Caco-2 (cell line): ENCODE measurements around the gene AAGAB. TPM values are rescaled to one million over a fixed set of nuclear protein-coding genes. Genes with fewer than 3 reads are reported as not detected.

Source experiments
- BruUV-seq: library from RNA; stranded (reverse); fragments of 400-500 nt; replicated peaks from 2 replicates; lab custom pipeline; 2021; lab: Mats Ljungman, UMichigan
- CTCF ChIA-PET: fragments of 300-600 bp; sonication (Branson Sonifier 250); formaldehyde crosslinking; loops from one replicate; lab custom pipeline; 2022; ENCODE audit warnings: antibody characterized with exemption; lab: Charles Lee
- POLR2A ChIA-PET: fragments of 300-600 bp; sonication (Branson Sonifier 250); formaldehyde crosslinking; loops from one replicate; lab custom pipeline; 2022; ENCODE audit warnings: antibody characterized with exemption; lab: Charles Lee
- DNase-seq, 2 experiments: peaks; one replicate each; pipeline versions ENCODE4 v3.0.0 to v3.0.0-alpha.2; 2020 to 2022
- H3K27me3 ChIP-seq: replicated peaks from 2 replicates; pipeline ENCODE4 v1.6.0; 2011; ENCODE audit warnings: low read length; ENCODE audit not compliant: control insufficient read depth, insufficient read depth
- H3K36me3 ChIP-seq: 2 replicates; pipeline ENCODE4 v1.5.1; 2011; ENCODE audit warnings: low read length; ENCODE audit not compliant: control insufficient read depth, insufficient read depth
- H3K4me1 ChIP-seq: fragments of 250-450 bp; sonication (Bioruptor Pico); 2 replicates; pipeline ENCODE4 v1.5.1; 2020; ENCODE audit warnings: mild to moderate bottlenecking
- H3K4me3 ChIP-seq: 2 replicates; pipeline ENCODE4 v1.5.1; 2011; ENCODE audit warnings: low read depth, mild to moderate bottlenecking, control low read depth, low read length
- H3K9me3 ChIP-seq: fragments of 250-450 bp; sonication (Bioruptor Pico); 2 replicates; pipeline ENCODE4 v1.5.1; 2020; ENCODE audit warnings: mild to moderate bottlenecking, moderate library complexity
- H3K27ac Mint-ChIP-seq: one replicate; pipeline ENCODE4 v1.8.0; 2022; ENCODE audit warnings: mixed read lengths; ENCODE audit not compliant: unreplicated experiment
- H3K27me3 Mint-ChIP-seq: one replicate; pipeline ENCODE4 v1.8.0; 2022; ENCODE audit warnings: mixed read lengths; ENCODE audit not compliant: insufficient read depth, unreplicated experiment
- H3K36me3 Mint-ChIP-seq: one replicate; pipeline ENCODE4 v1.8.0; 2022; ENCODE audit warnings: mild to moderate bottlenecking, mixed read lengths; ENCODE audit not compliant: insufficient read depth, unreplicated experiment
- H3K4me1 Mint-ChIP-seq: one replicate; pipeline ENCODE4 v1.8.0; 2022; ENCODE audit warnings: low read depth, mixed read lengths; ENCODE audit not compliant: unreplicated experiment
- H3K4me3 Mint-ChIP-seq: one replicate; pipeline ENCODE4 v1.8.0; 2022; ENCODE audit warnings: mild to moderate bottlenecking, moderate library complexity, mixed read lengths; ENCODE audit not compliant: unreplicated experiment
- H3K9me3 Mint-ChIP-seq: one replicate; pipeline ENCODE4 v1.8.0; 2022; ENCODE audit warnings: mixed read lengths; ENCODE audit not compliant: unreplicated experiment
- intact Hi-C: fragments of 100-400 bp; cut with micrococcal nuclease; formaldehyde crosslinking; loops from one replicate; pipeline ENCODE4 v1.10.0; 2022; ENCODE audit not compliant: unreplicated experiment
- total RNA-seq: library from RNA; stranded (reverse); gene quantifications from 2 replicates; pipeline ENCODE4 v1.2.3, GENCODE V29; 2022
- TF ChIP-seq, protein P1 (sequence below), 2 experiments: fragments of 200-600 bp in 1 of 2; IDR thresholded peaks; 1 replicate in 1 of 2; 2 replicates in 1 of 2; pipeline versions ENCODE4 v1.5.1 to v1.8.0; 2011 to 2022; ENCODE audit warnings: antibody characterized with exemption in 1 of 2, control low read depth in 1 of 2, inconsistent platforms in 1 of 2, low read depth in 1 of 2, low read length in 1 of 2, mild to moderate bottlenecking in 1 of 2, moderate library complexity in 1 of 2; ENCODE audit not compliant: insufficient read depth in 1 of 2, severe bottlenecking in 1 of 2, unreplicated experiment in 1 of 2

AAGAB gene
- total RNA-seq, 1 experiment from 2014 or later, result 64.6 TPM

DNA sequence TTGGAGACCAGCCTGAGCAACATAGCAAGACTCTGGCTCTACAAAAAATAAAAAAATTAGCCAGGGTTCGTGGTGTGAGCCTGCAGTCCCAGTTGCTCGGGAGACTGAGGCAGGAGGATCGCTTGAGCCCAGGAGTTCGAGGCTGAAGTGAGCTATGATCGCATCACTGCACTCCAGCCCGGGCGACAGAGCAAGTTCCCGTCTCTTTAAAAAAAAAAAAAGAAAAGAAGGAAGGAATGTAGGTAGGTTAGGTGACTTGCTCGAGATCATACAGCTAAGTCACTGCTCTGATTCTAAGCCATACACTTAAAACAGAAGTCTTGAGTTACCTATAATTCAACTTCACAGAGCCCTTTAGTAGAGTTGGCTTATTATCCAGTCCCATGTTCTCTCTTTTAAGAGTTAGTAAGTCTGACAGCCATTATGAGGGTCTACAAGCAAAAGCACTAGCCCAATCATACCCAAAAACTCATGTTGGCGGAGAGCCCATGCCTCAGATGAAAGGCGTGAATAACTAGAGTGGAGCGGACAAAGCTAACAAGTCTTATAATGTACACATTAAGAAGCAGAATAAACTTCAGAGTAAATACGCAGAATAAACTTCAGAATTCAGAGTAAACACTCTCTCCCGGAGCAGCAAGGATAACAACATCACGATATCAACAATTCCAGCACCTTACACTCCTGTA, 768 bp downstream of the AAGAB start:
- ChIA-PET CTCF (interaction anchor here (0.6 kb wide), 1 partner anchor 47 kb away, joined by 7 read pairs; no protein-coding TSS in a partner anchor), POLR2A (interaction anchor here (0.6 to 1.0 kb wide), 2 partner anchors 75 to 588 kb away, joined by 3 to 15 read pairs; no protein-coding TSS in a partner anchor)
- TF ChIP-seq, protein P1, sequence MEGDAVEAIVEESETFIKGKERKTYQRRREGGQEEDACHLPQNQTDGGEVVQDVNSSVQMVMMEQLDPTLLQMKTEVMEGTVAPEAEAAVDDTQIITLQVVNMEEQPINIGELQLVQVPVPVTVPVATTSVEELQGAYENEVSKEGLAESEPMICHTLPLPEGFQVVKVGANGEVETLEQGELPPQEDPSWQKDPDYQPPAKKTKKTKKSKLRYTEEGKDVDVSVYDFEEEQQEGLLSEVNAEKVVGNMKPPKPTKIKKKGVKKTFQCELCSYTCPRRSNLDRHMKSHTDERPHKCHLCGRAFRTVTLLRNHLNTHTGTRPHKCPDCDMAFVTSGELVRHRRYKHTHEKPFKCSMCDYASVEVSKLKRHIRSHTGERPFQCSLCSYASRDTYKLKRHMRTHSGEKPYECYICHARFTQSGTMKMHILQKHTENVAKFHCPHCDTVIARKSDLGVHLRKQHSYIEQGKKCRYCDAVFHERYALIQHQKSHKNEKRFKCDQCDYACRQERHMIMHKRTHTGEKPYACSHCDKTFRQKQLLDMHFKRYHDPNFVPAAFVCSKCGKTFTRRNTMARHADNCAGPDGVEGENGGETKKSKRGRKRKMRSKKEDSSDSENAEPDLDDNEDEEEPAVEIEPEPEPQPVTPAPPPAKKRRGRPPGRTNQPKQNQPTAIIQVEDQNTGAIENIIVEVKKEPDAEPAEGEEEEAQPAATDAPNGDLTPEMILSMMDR (IDR thresholded peaks at IDR 0.05; ENCODE audit: insufficient read depth in 1 of 2, low read depth in 1 of 2, low read length in 1 of 2, severe bottlenecking in 1 of 2, unreplicated experiment in 1 of 2), result no peak
- BruUV-seq, result TSS peak; percentile 60
- Histone ChIP-seq H3K27me3 (no peaks in the 10 kb centered on the region), H3K4me1 (no peaks in the 10 kb centered on the region; the same call in 1 of the 2 replicates), H3K4me3 (peak overlapping the region; percentile 95), H3K9me3 (no peaks in the 10 kb centered on the region), H3K36me3 (no peaks in the 10 kb centered on the region)
- intact Hi-C loops, result no loop called here
- no peak for DNase-seq
- H3K36me3 Mint-ChIP-seq, result peaks cover 12% of the 10 kb centered on the region
- no peaks in the 10 kb centered on the region for H3K9me3 Mint-ChIP-seq
- H3K4me1 Mint-ChIP-seq, result peaks cover 6% of the 10 kb centered on the region
- no peaks in the 10 kb centered on the region for H3K27me3 Mint-ChIP-seq
- H3K27ac Mint-ChIP-seq, result peak overlapping the region; percentile 98
- H3K4me3 Mint-ChIP-seq, result peak overlapping the region; percentile 98

DNA sequence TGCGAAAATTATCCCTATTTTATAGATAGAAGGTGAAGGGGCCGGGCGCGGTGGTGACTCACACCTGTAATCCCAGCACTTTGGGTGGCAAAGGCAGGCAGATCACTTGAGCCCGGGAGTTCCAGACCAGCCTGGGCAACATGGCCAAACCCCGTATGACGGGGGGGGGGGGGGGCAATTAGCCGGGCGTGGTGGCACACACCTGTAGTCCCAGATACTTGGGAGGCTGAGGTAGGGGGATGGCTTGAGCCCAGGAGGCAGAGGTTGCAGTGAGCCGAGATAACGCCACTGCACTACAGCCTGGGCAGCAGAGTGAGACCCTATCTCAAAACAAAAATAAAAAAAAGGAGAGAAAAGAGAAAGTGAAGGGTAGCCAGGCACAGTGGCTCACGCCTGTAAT, 1.4 kb downstream of the AAGAB start:
- ChIA-PET POLR2A (interaction anchor here (0.6 kb wide), 1 partner anchor 587 kb away, joined by 15 read pairs; no protein-coding TSS in a partner anchor), CTCF (no interaction called here)
- Mint-ChIP-seq H3K27me3 (no peaks in the 10 kb centered on the region), H3K9me3 (no peaks in the 10 kb centered on the region), H3K4me1 (peaks cover 6% of the 10 kb centered on the region), H3K36me3 (peaks cover 12% of the 10 kb centered on the region), H3K27ac (peak overlapping the region; percentile 98), H3K4me3 (peak overlapping the region; percentile 98)
- no peak for DNase-seq
- intact Hi-C loops, result no loop called here
- TF ChIP-seq, protein P1 (IDR thresholded peaks at IDR 0.05; ENCODE audit: insufficient read depth in 1 of 2, low read depth in 1 of 2, low read length in 1 of 2, severe bottlenecking in 1 of 2, unreplicated experiment in 1 of 2), result no peak
- peak overlapping the region; percentile 95 for H3K4me3 ChIP-seq
- no TSS peak for BruUV-seq
- H3K9me3 ChIP-seq, result no peaks in the 10 kb centered on the region
- H3K36me3 ChIP-seq, result no peaks in the 10 kb centered on the region
- no peaks in the 10 kb centered on the region for H3K27me3 ChIP-seq
- no peaks in the 10 kb centered on the region; the same call in 1 of the 2 replicates for H3K4me1 ChIP-seq

DNA sequence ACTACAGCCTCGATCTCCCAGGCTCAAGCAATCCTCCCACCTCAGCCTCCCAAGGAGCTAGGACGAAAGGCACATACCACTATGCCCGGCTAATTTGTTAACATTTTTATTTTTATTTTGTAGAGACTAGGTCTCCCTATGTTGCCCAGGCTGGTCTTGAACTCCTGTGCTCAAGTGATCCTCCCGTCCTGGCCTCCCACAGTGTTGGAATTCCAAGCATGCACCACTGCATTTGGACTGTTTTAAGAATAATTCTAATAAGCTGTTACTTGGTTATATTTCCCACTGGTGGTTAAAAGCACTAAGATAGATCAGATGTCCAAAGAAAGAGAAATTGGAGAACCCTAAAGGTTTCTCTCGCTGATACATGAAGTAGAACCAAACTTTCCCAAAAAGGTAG, 3.1 kb downstream of the AAGAB start:
- intact Hi-C loops, result no loop called here
- no peaks in the 10 kb centered on the region for H3K27me3 Mint-ChIP-seq
- no peak for DNase-seq
- CTCF ChIA-PET, result no interaction called here
- peaks cover 12% of the 10 kb centered on the region for H3K36me3 Mint-ChIP-seq
- no TSS peak for BruUV-seq
- H3K4me3 ChIP-seq, result no peak overlapping the region
- H3K4me3 Mint-ChIP-seq, result no peak overlapping the region
- H3K4me1 ChIP-seq, result no peaks in the 10 kb centered on the region; the same call in 1 of the 2 replicates
- H3K9me3 ChIP-seq, result no peaks in the 10 kb centered on the region; the same call in 1 of the 2 replicates
- peaks cover 9% of the 10 kb centered on the region for H3K9me3 Mint-ChIP-seq
- no peak overlapping the region for H3K27ac Mint-ChIP-seq
- no peaks in the 10 kb centered on the region for H3K36me3 ChIP-seq
- H3K27me3 ChIP-seq, result no peaks in the 10 kb centered on the region
- peaks cover 6% of the 10 kb centered on the region for H3K4me1 Mint-ChIP-seq
- TF ChIP-seq, protein P1 (IDR thresholded peaks at IDR 0.05; ENCODE audit: insufficient read depth in 1 of 2, low read depth in 1 of 2, low read length in 1 of 2, severe bottlenecking in 1 of 2, unreplicated experiment in 1 of 2), result no peak
- POLR2A ChIA-PET, result no interaction called here
